ENCODE data around the gene FBXL7.

DNA sequence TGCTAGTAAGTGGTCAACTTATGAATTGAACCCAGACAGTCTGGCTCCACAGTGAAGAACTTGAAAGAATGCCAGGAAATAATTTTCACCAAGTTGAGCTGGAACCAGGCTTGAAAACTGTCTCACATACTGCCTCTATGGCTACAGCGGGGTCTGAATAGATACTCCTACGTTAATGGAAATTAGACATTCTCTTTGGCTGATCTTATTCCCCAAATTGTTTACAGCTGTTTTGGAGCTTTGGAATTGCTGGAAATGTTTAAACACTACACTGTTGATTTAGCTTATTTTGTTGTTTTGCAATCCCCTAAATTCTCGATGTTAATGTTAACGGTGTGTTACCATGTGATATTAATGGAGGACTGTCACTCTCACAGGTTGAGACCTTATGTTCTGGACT is 146.4 kb downstream of the FBXL7 start:
- TF ChIP-seq, protein P1, sequence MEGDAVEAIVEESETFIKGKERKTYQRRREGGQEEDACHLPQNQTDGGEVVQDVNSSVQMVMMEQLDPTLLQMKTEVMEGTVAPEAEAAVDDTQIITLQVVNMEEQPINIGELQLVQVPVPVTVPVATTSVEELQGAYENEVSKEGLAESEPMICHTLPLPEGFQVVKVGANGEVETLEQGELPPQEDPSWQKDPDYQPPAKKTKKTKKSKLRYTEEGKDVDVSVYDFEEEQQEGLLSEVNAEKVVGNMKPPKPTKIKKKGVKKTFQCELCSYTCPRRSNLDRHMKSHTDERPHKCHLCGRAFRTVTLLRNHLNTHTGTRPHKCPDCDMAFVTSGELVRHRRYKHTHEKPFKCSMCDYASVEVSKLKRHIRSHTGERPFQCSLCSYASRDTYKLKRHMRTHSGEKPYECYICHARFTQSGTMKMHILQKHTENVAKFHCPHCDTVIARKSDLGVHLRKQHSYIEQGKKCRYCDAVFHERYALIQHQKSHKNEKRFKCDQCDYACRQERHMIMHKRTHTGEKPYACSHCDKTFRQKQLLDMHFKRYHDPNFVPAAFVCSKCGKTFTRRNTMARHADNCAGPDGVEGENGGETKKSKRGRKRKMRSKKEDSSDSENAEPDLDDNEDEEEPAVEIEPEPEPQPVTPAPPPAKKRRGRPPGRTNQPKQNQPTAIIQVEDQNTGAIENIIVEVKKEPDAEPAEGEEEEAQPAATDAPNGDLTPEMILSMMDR (conservative IDR thresholded peaks at IDR 0.05; ENCODE audit: low read length): no peak
- no peak for TF ChIP-seq EZH2phosphoT487 (IDR thresholded peaks at IDR 0.05; ENCODE audit: borderline replicate concordance)
